ENCODE data around the gene POLL. TPM values are rescaled to one million over a fixed set of nuclear protein-coding genes. Genes with fewer than 3 reads are reported as not detected.
A peak's percentile ranks its signal among the peaks of the same experiment; 100 is the strongest.

POLL gene
- total RNA-seq, 1 experiment from 2014 or later, result 35.5 TPM

DNA sequence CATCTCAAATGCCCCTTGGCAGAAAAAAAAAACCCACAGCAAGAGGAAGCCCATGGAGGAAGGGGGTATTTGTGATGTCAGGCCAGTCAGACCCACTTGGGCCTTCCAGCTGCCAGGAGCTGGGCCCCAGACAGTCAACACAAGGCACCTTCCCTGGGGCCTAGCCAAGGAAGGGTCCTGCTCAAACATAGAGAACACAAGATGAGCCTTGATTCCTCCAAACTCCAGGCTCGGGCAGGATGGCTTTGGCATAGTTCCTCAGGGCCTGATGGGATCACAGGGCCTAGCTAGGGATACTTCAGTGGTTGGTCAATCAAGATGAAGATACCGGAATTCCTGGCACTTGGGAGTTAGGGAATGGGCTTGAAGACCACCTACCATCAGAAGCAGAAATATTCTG, 30.8 kb upstream of the POLL start:
- CTCF ChIA-PET, result no interaction called here
- no peak overlapping the region for H3K27ac Mint-ChIP-seq (ENCODE audit: unreplicated experiment)

DNA sequence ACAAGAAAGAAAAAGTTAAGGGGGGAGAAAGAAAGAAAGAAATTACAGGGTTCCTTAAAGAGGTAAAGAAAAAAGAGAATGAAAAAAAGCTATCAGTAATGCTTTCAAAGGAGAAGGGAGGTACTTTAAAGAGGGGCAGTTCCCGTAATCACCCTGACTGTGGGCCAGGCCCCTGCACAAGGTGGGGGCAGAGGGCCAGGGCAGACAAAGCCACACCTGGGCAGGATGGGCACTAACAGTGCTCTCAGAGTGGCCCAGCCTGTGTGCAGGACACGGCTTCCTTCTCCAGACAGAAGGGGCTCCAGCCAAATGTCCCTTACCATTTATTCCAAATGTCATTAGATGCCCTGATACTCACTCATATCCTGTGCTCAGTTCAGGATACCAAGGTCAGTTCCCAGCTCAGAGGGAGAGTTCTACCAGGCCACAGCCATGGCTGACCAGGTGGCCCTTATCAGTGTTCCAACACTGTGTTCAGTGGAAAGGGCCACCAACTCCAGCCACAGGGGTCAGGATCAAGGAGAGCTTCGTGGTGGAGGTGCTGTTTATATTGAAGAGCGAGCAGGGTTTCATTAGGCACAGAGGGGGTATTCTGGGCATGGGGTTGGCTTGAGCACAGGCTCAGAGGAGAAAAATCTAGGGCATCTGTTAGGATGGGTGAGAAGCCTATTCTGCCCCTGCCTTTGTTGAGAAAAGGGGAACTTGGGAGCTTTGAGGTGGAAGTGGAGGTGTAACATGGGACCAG, 29.9 kb upstream of the POLL start:
- H3K4me1 Mint-ChIP-seq (ENCODE audit: low read depth, unreplicated experiment), result no peaks in the 10 kb centered on the region
- POLR2A ChIA-PET, result no interaction called here
- no TSS peak for BruUV-seq (replicated peaks)
- no peaks in the 10 kb centered on the region for H3K9me3 ChIP-seq
- CTCF ChIA-PET, result interaction anchor here (1.1 kb wide), 1 partner anchor 15 kb away, joined by 10 read pairs; no protein-coding TSS in a partner anchor
- H3K4me3 ChIP-seq (ENCODE audit: low read depth, low read length), result no peak overlapping the region
- H3K36me3 ChIP-seq (ENCODE audit: control insufficient read depth, insufficient read depth, low read length), result no peaks in the 10 kb centered on the region
- no peaks in the 10 kb centered on the region for H3K27me3 Mint-ChIP-seq (ENCODE audit: insufficient read depth, unreplicated experiment)
- H3K27ac Mint-ChIP-seq (ENCODE audit: unreplicated experiment), result no peak overlapping the region
- H3K9me3 Mint-ChIP-seq (ENCODE audit: unreplicated experiment), result no peaks in the 10 kb centered on the region
- DNase-seq, result no peak
- H3K4me1 ChIP-seq, result no peaks in the 10 kb centered on the region
- TF ChIP-seq, protein P1, sequence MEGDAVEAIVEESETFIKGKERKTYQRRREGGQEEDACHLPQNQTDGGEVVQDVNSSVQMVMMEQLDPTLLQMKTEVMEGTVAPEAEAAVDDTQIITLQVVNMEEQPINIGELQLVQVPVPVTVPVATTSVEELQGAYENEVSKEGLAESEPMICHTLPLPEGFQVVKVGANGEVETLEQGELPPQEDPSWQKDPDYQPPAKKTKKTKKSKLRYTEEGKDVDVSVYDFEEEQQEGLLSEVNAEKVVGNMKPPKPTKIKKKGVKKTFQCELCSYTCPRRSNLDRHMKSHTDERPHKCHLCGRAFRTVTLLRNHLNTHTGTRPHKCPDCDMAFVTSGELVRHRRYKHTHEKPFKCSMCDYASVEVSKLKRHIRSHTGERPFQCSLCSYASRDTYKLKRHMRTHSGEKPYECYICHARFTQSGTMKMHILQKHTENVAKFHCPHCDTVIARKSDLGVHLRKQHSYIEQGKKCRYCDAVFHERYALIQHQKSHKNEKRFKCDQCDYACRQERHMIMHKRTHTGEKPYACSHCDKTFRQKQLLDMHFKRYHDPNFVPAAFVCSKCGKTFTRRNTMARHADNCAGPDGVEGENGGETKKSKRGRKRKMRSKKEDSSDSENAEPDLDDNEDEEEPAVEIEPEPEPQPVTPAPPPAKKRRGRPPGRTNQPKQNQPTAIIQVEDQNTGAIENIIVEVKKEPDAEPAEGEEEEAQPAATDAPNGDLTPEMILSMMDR (IDR thresholded peaks at IDR 0.05; ENCODE audit: insufficient read depth in 1 of 2, low read depth in 1 of 2, low read length in 1 of 2, severe bottlenecking in 1 of 2, unreplicated experiment in 1 of 2), result no peak
- intact Hi-C loops (cut with micrococcal nuclease; ENCODE audit: unreplicated experiment), result no loop called here
- H3K27me3 ChIP-seq (replicated peaks; ENCODE audit: control insufficient read depth, insufficient read depth, low read length), result no peaks in the 10 kb centered on the region
- no peak overlapping the region for H3K4me3 Mint-ChIP-seq (ENCODE audit: unreplicated experiment)
- H3K36me3 Mint-ChIP-seq (ENCODE audit: insufficient read depth, unreplicated experiment), result peaks cover 10% of the 10 kb centered on the region

More for the DNA sequence above, 30.8 kb upstream of the POLL start:
- H3K4me1 Mint-ChIP-seq (ENCODE audit: low read depth, unreplicated experiment), result no peaks in the 10 kb centered on the region
- H3K4me1 ChIP-seq, result no peaks in the 10 kb centered on the region
- peaks cover 10% of the 10 kb centered on the region for H3K36me3 Mint-ChIP-seq (ENCODE audit: insufficient read depth, unreplicated experiment)
- H3K36me3 ChIP-seq (ENCODE audit: control insufficient read depth, insufficient read depth, low read length), result no peaks in the 10 kb centered on the region
- DNase-seq, result no peak
- BruUV-seq (replicated peaks), result no TSS peak
- H3K27me3 ChIP-seq (replicated peaks; ENCODE audit: control insufficient read depth, insufficient read depth, low read length), result no peaks in the 10 kb centered on the region
- no peaks in the 10 kb centered on the region for H3K27me3 Mint-ChIP-seq (ENCODE audit: insufficient read depth, unreplicated experiment)
- no peaks in the 10 kb centered on the region for H3K9me3 ChIP-seq
- no peaks in the 10 kb centered on the region for H3K9me3 Mint-ChIP-seq (ENCODE audit: unreplicated experiment)
- intact Hi-C loops (cut with micrococcal nuclease; ENCODE audit: unreplicated experiment), result no loop called here
- TF ChIP-seq, protein P1 (IDR thresholded peaks at IDR 0.05; ENCODE audit: insufficient read depth in 1 of 2, low read depth in 1 of 2, low read length in 1 of 2, severe bottlenecking in 1 of 2, unreplicated experiment in 1 of 2), result no peak
- H3K4me3 Mint-ChIP-seq (ENCODE audit: unreplicated experiment), result no peak overlapping the region
- POLR2A ChIA-PET, result no interaction called here
- H3K4me3 ChIP-seq (ENCODE audit: low read depth, low read length), result no peak overlapping the region

DNA sequence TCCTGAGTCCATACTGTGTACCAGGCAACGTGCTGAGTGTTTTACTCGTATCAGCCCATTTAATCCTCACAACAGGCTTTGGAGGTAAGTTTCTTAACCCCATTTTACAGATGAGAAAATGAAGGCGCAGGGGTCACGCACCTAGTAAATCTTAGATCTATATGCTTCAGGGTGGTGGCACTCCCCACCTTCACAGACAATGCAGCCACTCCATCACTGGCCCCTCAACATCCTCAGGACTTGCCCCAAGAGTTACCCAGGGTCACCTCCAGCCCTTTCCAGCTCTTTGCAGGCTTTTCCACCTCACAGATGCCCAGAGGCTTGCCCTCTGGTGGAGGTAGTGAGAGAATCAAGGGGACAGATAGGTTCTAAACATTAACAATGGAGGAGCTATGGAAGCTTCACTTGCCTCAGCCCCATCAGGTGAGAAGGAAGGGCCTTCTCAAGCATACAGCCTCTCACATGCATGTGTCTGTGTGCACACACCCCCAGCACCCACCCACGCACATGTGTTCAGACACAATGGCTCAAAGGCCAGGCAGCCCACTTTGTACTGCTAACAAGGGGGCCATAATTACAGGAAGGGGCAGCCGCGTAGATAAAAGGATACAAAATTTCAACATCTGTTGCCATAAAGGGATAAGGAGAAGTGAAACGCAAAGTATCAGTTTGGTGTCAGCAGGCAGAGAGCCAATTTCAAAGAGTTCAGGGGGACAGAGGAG, 29.2 kb upstream of the POLL start:
- intact Hi-C loops (cut with micrococcal nuclease; ENCODE audit: unreplicated experiment), result no loop called here
- TF ChIP-seq, protein P1 (IDR thresholded peaks at IDR 0.05; ENCODE audit: insufficient read depth in 1 of 2, low read depth in 1 of 2, low read length in 1 of 2, severe bottlenecking in 1 of 2, unreplicated experiment in 1 of 2), result peak in 1 of 2 experiments; percentile 1
- H3K9me3 ChIP-seq, result no peaks in the 10 kb centered on the region
- BruUV-seq (replicated peaks), result no TSS peak
- Mint-ChIP-seq H3K27me3 (ENCODE audit: insufficient read depth, unreplicated experiment) (no peaks in the 10 kb centered on the region), H3K9me3 (ENCODE audit: unreplicated experiment) (no peaks in the 10 kb centered on the region), H3K4me3 (ENCODE audit: unreplicated experiment) (no peak overlapping the region), H3K36me3 (ENCODE audit: insufficient read depth, unreplicated experiment) (peaks cover 10% of the 10 kb centered on the region), H3K4me1 (ENCODE audit: low read depth, unreplicated experiment) (no peaks in the 10 kb centered on the region), H3K27ac (ENCODE audit: unreplicated experiment) (no peak overlapping the region)
- H3K27me3 ChIP-seq (replicated peaks; ENCODE audit: control insufficient read depth, insufficient read depth, low read length), result no peaks in the 10 kb centered on the region
- POLR2A ChIA-PET, result no interaction called here
- no peak overlapping the region for H3K4me3 ChIP-seq (ENCODE audit: low read depth, low read length)
- CTCF ChIA-PET, result interaction anchor here (1.1 to 1.2 kb wide), 2 partner anchors 15 to 164 kb away, joined by 3 to 10 read pairs; no protein-coding TSS in a partner anchor
- no peaks in the 10 kb centered on the region for H3K4me1 ChIP-seq
- no peaks in the 10 kb centered on the region for H3K36me3 ChIP-seq (ENCODE audit: control insufficient read depth, insufficient read depth, low read length)
- no peak for DNase-seq
